RKO (cell line): ENCODE results near the gene CAMK2D.

Experiments used
- DNase-seq: peaks from one replicate; pipeline ENCODE4 v3.0.0-alpha.2; 2016; ENCODE audit warnings: low spot score

Gene CAMK2D

GRCh38 chr4:113471146-113471860, 290.2 kb downstream of the CAMK2D start:
- DNase-seq = no peak

GRCh38 chr4:113469926-113470325, 291.6 kb downstream of the CAMK2D start:
- DNase-seq = no peak

GRCh38 chr4:113469023-113469390, 292.5 kb downstream of the CAMK2D start:
- DNase-seq = no peak

GRCh38 chr4:113468165-113469022, 293.1 kb downstream of the CAMK2D start:
- DNase-seq = peak; percentile 100

- peak; percentile 91 for DNase-seq
These were observed 294.0 kb downstream of the CAMK2D start for GRCh38 chr4:113467581-113467980.

GRCh38 chr4:113462286-113462685, 299.3 kb downstream of the CAMK2D start:
- no peak for DNase-seq

- no peak for DNase-seq
These were observed 300.3 kb downstream of the CAMK2D start for GRCh38 chr4:113461281-113461680.

GRCh38 chr4:113457886-113458285, 303.7 kb downstream of the CAMK2D start:
- DNase-seq = no peak

- DNase-seq = no peak
These were observed 304.4 kb downstream of the CAMK2D start for GRCh38 chr4:113457121-113457520.

- no peak for DNase-seq
These were observed 306.5 kb downstream of the CAMK2D start for GRCh38 chr4:113455061-113455460.

GRCh38 chr4:113452868-113453620, 308.5 kb downstream of the CAMK2D start:
- DNase-seq = no peak

- DNase-seq = no peak
These were observed 309.4 kb downstream of the CAMK2D start for GRCh38 chr4:113452152-113452551.

GRCh38 chr4:113450295-113451080, 311.1 kb downstream of the CAMK2D start:
- DNase-seq = no peak

GRCh38 chr4:113449410-113449974, 312.0 kb downstream of the CAMK2D start:
- no peak for DNase-seq

GRCh38 chr4:113447769-113448168, 313.8 kb downstream of the CAMK2D start:
- DNase-seq = no peak

- no peak for DNase-seq
These were observed 314.5 kb downstream of the CAMK2D start for GRCh38 chr4:113447061-113447460.

GRCh38 chr4:113446019-113446418, 315.5 kb downstream of the CAMK2D start:
- DNase-seq = peak; percentile 73

GRCh38 chr4:113445286-113445685, 316.3 kb downstream of the CAMK2D start:
- DNase-seq = peak; percentile 60

GRCh38 chr4:113444386-113444785, 317.2 kb downstream of the CAMK2D start:
- DNase-seq = no peak

- no peak for DNase-seq
These were observed 318.7 kb downstream of the CAMK2D start for GRCh38 chr4:113442826-113443225.

- DNase-seq = no peak
These were observed 321.2 kb downstream of the CAMK2D start for GRCh38 chr4:113440371-113440770.
